Measurements from ENCODE around the gene RASGEF1C.

The RASGEF1C gene

DNA sequence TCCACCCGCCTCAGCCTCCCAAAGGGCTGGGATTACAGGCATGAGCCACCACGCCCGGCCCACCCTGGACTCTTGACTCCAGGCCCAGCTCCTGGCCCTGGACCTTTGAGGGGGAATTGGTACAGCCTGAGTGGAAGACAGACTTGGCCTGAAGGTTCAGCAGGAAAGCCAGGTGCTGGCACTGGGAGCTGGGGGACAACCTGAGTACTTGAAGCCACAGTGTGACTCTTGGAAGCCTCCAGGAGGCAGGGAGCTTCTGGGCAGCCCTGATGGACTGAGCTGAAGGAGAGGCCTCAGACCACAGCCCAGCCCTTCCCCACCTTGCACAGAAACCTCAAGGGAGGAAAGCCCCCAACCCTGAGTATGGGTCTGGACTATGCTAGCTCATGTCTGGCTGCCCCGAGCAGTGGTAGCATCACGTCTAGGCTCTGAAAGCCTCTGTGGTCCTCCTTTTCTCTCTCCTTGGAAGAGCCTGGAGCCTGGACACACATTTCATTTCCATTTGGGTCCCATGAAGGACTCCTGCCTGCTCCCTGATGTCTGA lies 54.1 kb downstream of the RASGEF1C start:
- Histone ChIP-seq H3K9me3 (ENCODE audit: control insufficient read depth, insufficient read depth, low read length) (no peaks in the 10 kb centered on the region), H3K9ac (ENCODE audit: low read depth, low read length) (no peak overlapping the region), H3K27ac (ENCODE audit: low read depth, low read length) (no peak overlapping the region), H3K4me1 (ENCODE audit: control insufficient read depth, insufficient read depth, low read length) (no peaks in the 10 kb centered on the region), H3K27me3 (ENCODE audit: control insufficient read depth, insufficient read depth, low read length) (no peaks in the 10 kb centered on the region), H3K4me3 (ENCODE audit: low read depth, low read length) (no peak overlapping the region), H3K36me3 (ENCODE audit: control insufficient read depth, insufficient read depth, low read length) (no peaks in the 10 kb centered on the region)

DNA sequence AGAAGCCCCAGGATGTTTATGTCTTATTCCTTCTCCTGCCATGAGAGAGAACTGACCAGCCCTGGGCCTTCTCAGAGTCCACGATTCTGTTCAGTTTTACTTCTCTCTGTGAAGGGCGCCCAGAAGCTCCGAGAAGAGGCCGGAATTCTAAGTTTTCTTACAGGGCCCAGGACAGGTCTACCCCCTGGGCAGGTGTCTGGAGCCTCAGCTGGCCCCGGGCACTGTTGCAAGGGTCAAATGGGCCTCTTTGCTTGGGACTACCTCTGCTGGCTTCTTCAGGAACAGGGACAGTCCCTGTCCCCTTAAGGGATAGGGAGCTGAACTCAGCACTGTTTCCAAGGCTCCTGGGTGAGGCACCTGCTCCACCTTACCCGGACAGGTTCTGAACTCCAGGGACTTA lies 55.0 kb downstream of the RASGEF1C start:
- Histone ChIP-seq H3K4me3 (ENCODE audit: low read depth, low read length) (no peak overlapping the region), H3K9ac (ENCODE audit: low read depth, low read length) (no peak overlapping the region), H3K36me3 (ENCODE audit: control insufficient read depth, insufficient read depth, low read length) (no peaks in the 10 kb centered on the region), H3K4me1 (ENCODE audit: control insufficient read depth, insufficient read depth, low read length) (no peaks in the 10 kb centered on the region), H3K27ac (ENCODE audit: low read depth, low read length) (no peak overlapping the region), H3K9me3 (ENCODE audit: control insufficient read depth, insufficient read depth, low read length) (no peaks in the 10 kb centered on the region), H3K27me3 (ENCODE audit: control insufficient read depth, insufficient read depth, low read length) (no peaks in the 10 kb centered on the region)

- H3K9me3 ChIP-seq (ENCODE audit: control insufficient read depth, insufficient read depth, low read length) = no peaks in the 10 kb centered on the region
- H3K9ac ChIP-seq (ENCODE audit: low read depth, low read length) = no peak overlapping the region
- H3K27ac ChIP-seq (ENCODE audit: low read depth, low read length) = no peak overlapping the region
- no peak overlapping the region for H3K4me3 ChIP-seq (ENCODE audit: low read depth, low read length)
- no peaks in the 10 kb centered on the region for H3K36me3 ChIP-seq (ENCODE audit: control insufficient read depth, insufficient read depth, low read length)
- H3K4me1 ChIP-seq (ENCODE audit: control insufficient read depth, insufficient read depth, low read length) = no peaks in the 10 kb centered on the region
- H3K27me3 ChIP-seq (ENCODE audit: control insufficient read depth, insufficient read depth, low read length) = no peaks in the 10 kb centered on the region
Observed at GRCh38 chr5:180153099-180153498, 55.9 kb downstream of the RASGEF1C start.

DNA sequence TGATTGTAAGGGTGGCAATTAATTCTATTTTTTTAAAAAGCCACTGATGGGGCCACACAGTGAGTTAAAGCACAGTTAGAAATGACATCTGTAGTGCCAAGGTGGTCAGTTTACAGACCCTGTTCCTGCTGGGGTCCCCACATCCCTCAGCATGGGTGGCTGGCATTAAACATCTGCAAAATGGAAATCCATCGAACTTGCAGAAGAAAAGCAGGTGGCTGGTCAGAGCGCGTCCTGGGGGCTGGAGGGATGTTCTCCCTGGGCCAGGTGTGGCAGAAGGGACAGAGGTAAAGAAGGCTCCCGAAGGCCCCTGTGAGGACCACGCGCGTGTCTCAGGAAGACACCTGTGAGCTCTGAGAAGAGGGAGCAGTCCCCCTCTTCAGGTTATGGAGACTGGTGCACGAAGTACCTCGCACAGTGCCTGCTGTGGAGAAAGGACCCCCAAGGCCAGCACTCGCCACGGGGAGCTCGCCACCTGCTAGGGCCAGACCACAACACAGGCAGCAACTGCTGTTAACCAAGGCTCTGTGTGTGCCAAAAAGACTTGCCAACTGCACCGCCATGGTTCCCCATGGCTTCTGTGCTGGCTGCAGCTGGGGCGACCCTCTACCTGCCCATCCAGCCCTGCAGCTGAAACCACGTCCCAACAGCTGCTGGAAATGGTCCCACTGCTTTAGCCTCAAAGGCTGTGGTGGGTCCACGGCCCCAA lies 65.2 kb downstream of the RASGEF1C start:
- no peaks in the 10 kb centered on the region for H3K27me3 ChIP-seq (ENCODE audit: control insufficient read depth, insufficient read depth, low read length)
- H3K4me3 ChIP-seq (ENCODE audit: low read depth, low read length) = no peak overlapping the region
- no peaks in the 10 kb centered on the region for H3K4me1 ChIP-seq (ENCODE audit: control insufficient read depth, insufficient read depth, low read length)
- H3K9ac ChIP-seq (ENCODE audit: low read depth, low read length) = no peak overlapping the region
- H3K27ac ChIP-seq (ENCODE audit: low read depth, low read length) = no peak overlapping the region
- H3K36me3 ChIP-seq (ENCODE audit: control insufficient read depth, insufficient read depth, low read length) = no peaks in the 10 kb centered on the region
- H3K9me3 ChIP-seq (ENCODE audit: control insufficient read depth, insufficient read depth, low read length) = no peaks in the 10 kb centered on the region

DNA sequence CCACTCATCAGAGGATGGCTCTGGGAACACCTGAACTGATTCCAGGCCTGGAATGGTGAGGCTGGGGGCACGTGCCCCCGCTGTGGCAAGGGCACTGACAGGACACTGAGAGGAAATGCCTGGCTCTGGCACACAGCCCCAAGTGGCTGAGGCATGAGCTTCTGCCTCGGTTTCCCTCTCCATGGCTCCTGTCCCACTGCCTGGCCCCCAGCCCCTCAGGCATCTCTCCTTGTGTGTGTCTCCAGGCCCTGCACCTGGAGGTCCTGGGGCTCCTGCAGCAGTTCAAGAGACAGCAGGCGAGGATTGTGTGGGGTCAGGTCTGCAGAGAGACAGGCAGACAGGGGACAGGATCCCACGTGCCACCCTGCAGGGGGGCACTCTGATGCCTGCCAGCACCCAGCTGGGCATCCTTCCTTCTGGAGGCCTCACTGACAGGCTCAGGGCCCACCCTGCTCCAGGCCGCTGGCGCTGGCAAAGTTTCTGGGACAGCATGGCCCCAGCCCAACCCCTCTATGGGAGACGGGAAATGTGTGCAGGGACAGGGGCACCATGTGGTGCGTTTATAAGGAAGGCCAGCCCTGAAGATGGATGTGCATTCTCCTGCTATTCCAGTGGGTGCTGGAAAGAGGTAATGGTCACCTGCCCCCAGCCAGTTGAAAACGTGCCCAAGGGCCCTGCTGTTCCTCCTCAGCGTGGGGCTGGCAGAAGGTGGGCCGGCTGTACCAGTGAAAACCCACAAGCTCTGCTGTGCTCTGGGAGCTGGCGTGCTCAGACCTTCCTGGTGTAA lies 66.0 kb downstream of the RASGEF1C start:
- Histone ChIP-seq H3K9me3 (ENCODE audit: control insufficient read depth, insufficient read depth, low read length) (no peaks in the 10 kb centered on the region), H3K4me3 (ENCODE audit: low read depth, low read length) (no peak overlapping the region), H3K4me1 (ENCODE audit: control insufficient read depth, insufficient read depth, low read length) (no peaks in the 10 kb centered on the region), H3K27ac (ENCODE audit: low read depth, low read length) (no peak overlapping the region), H3K9ac (ENCODE audit: low read depth, low read length) (no peak overlapping the region), H3K36me3 (ENCODE audit: control insufficient read depth, insufficient read depth, low read length) (no peaks in the 10 kb centered on the region), H3K27me3 (ENCODE audit: control insufficient read depth, insufficient read depth, low read length) (no peaks in the 10 kb centered on the region)

GRCh38 chr5:180142021-180142765 lies 66.8 kb downstream of the RASGEF1C start:
- Histone ChIP-seq H3K27ac (ENCODE audit: low read depth, low read length) (no peak overlapping the region), H3K9me3 (ENCODE audit: control insufficient read depth, insufficient read depth, low read length) (no peaks in the 10 kb centered on the region), H3K36me3 (ENCODE audit: control insufficient read depth, insufficient read depth, low read length) (no peaks in the 10 kb centered on the region), H3K4me3 (ENCODE audit: low read depth, low read length) (no peak overlapping the region), H3K4me1 (ENCODE audit: control insufficient read depth, insufficient read depth, low read length) (no peaks in the 10 kb centered on the region), H3K9ac (ENCODE audit: low read depth, low read length) (no peak overlapping the region), H3K27me3 (ENCODE audit: control insufficient read depth, insufficient read depth, low read length) (no peaks in the 10 kb centered on the region)

- H3K4me3 ChIP-seq (ENCODE audit: low read depth, low read length) = no peak overlapping the region
- no peak overlapping the region for H3K27ac ChIP-seq (ENCODE audit: low read depth, low read length)
- no peaks in the 10 kb centered on the region for H3K9me3 ChIP-seq (ENCODE audit: control insufficient read depth, insufficient read depth, low read length)
- H3K27me3 ChIP-seq (ENCODE audit: control insufficient read depth, insufficient read depth, low read length) = no peaks in the 10 kb centered on the region
- H3K9ac ChIP-seq (ENCODE audit: low read depth, low read length) = no peak overlapping the region
- H3K36me3 ChIP-seq (ENCODE audit: control insufficient read depth, insufficient read depth, low read length) = no peaks in the 10 kb centered on the region
- H3K4me1 ChIP-seq (ENCODE audit: control insufficient read depth, insufficient read depth, low read length) = no peaks in the 10 kb centered on the region
Observed at GRCh38 chr5:180141068-180141660, 67.8 kb downstream of the RASGEF1C start.

GRCh38 chr5:180140571-180140970 lies 68.4 kb downstream of the RASGEF1C start:
- no peak overlapping the region for H3K4me3 ChIP-seq (ENCODE audit: low read depth, low read length)
- H3K27ac ChIP-seq (ENCODE audit: low read depth, low read length) = no peak overlapping the region
- H3K4me1 ChIP-seq (ENCODE audit: control insufficient read depth, insufficient read depth, low read length) = no peaks in the 10 kb centered on the region
- no peaks in the 10 kb centered on the region for H3K9me3 ChIP-seq (ENCODE audit: control insufficient read depth, insufficient read depth, low read length)
- H3K9ac ChIP-seq (ENCODE audit: low read depth, low read length) = no peak overlapping the region
- no peaks in the 10 kb centered on the region for H3K27me3 ChIP-seq (ENCODE audit: control insufficient read depth, insufficient read depth, low read length)
- no peaks in the 10 kb centered on the region for H3K36me3 ChIP-seq (ENCODE audit: control insufficient read depth, insufficient read depth, low read length)

GRCh38 chr5:180140079-180140554 lies 68.9 kb downstream of the RASGEF1C start:
- Histone ChIP-seq H3K36me3 (ENCODE audit: control insufficient read depth, insufficient read depth, low read length) (no peaks in the 10 kb centered on the region), H3K9me3 (ENCODE audit: control insufficient read depth, insufficient read depth, low read length) (no peaks in the 10 kb centered on the region), H3K27me3 (ENCODE audit: control insufficient read depth, insufficient read depth, low read length) (no peaks in the 10 kb centered on the region), H3K4me3 (ENCODE audit: low read depth, low read length) (no peak overlapping the region), H3K9ac (ENCODE audit: low read depth, low read length) (no peak overlapping the region), H3K27ac (ENCODE audit: low read depth, low read length) (no peak overlapping the region), H3K4me1 (ENCODE audit: control insufficient read depth, insufficient read depth, low read length) (no peaks in the 10 kb centered on the region)

- Histone ChIP-seq H3K4me1 (ENCODE audit: control insufficient read depth, insufficient read depth, low read length) (no peaks in the 10 kb centered on the region), H3K9ac (ENCODE audit: low read depth, low read length) (no peak overlapping the region), H3K36me3 (ENCODE audit: control insufficient read depth, insufficient read depth, low read length) (no peaks in the 10 kb centered on the region), H3K4me3 (ENCODE audit: low read depth, low read length) (no peak overlapping the region), H3K27ac (ENCODE audit: low read depth, low read length) (no peak overlapping the region), H3K9me3 (ENCODE audit: control insufficient read depth, insufficient read depth, low read length) (no peaks in the 10 kb centered on the region), H3K27me3 (ENCODE audit: control insufficient read depth, insufficient read depth, low read length) (no peaks in the 10 kb centered on the region)
Observed at GRCh38 chr5:180139731-180140055, 69.3 kb downstream of the RASGEF1C start.

Measured in HUES48 (cell line).